Ovary (tissue), 3 donors: ENCODE data around the gene MTCL3.

Source experiments
- CTCF ChIP-seq, 3 donors: fragments of 450-650 bp in 2 of 3; fragments of 200-600 bp in 1 of 3; IDR thresholded peaks; one replicate each; pipeline versions ENCODE4 v1.5.1 to v1.8.0; 2016 to 2022; ENCODE audit warnings: antibody characterized with exemption in 3 of 3, mild to moderate bottlenecking in 1 of 3
- POLR2A ChIP-seq: fragments of 450-650 bp; IDR thresholded peaks from one replicate; pipeline ENCODE4 v1.6.1; 2017; ENCODE audit warnings: antibody characterized with exemption, mild to moderate bottlenecking, moderate library complexity
- donor health status: DM: no; HTN: no; CAD: no.

DNA sequence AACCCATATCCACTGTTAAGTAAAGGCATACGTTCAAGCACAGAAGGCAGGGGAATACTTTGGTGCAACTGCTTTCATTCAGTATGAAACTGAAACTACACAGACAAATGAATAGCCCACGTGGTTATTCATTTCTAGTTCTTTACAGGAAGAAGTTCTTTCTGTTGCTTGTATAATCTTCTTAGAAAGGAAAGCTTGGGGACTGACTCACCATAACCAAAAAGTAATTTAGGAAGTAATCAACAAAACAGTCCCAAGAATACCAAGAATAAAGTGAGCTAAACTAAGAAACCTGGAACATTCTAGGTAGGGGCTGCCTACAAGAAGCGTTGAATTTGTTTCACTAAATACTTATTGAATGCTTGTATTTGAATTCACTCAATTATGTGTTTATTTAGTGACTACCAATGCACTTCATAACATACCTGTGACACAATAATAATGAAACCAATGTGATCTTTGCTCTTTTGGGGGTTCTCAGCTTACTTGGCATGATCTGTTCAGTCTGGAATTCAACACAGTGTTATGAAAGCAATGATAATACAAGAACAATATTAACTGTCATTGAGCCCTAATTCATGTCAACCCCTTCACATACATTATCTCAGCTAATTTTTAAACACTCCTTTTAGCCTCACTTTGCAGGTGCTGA, 34.8 kb downstream of the MTCL3 start:
- no peak for TF ChIP-seq CTCF (IDR thresholded peaks at IDR 0.05)
- no peak for TF ChIP-seq POLR2A
